Myocyte (in vitro differentiated cells): Measurements from ENCODE around the gene COA7. TPM values are rescaled to one million over a fixed set of nuclear protein-coding genes. Genes with fewer than 3 reads are reported as not detected.
"Not testable (repeated sequence)": the region's sequence is repeated elsewhere in the genome, so short reads cannot be mapped to it uniquely, and the experiment has no call there.

Experiments used
- DNase-seq: peaks from one replicate; pipeline ENCODE4 v3.0.0-alpha.2; 2012; ENCODE audit warnings: low read depth
- total RNA-seq: library from RNA; depleted of rRNA; stranded (reverse); fragments of >200 nt; gene quantifications from 2 replicates; pipeline ENCODE4 v1.2.3, GENCODE V29; 2014

The COA7 gene
- total RNA-seq, 1 donor from 2014 or later, result 15.8 TPM

GRCh38 chr1:52706941-52707926 lies 9.1 kb upstream of the COA7 start:
- DNase-seq, result no peak

GRCh38 chr1:52706136-52706670 lies 8.1 kb upstream of the COA7 start:
- peak; percentile 82 for DNase-seq

- DNase-seq, result peak; percentile 97
Observed at GRCh38 chr1:52702886-52703787, 5.0 kb upstream of the COA7 start.

- no peak for DNase-seq
Observed at GRCh38 chr1:52695627-52696026, 2.5 kb downstream of the COA7 start.

- no peak for DNase-seq
Observed at GRCh38 chr1:52693843-52694242, 4.3 kb downstream of the COA7 start.

- not testable (repeated sequence) for DNase-seq
Observed at GRCh38 chr1:52693351-52693750, 4.8 kb downstream of the COA7 start.

GRCh38 chr1:52692697-52693096 lies 5.5 kb downstream of the COA7 start:
- DNase-seq, result no peak

GRCh38 chr1:52691821-52692220 lies 6.3 kb downstream of the COA7 start:
- peak; percentile 64 for DNase-seq

GRCh38 chr1:52686830-52687229 lies 11.3 kb downstream of the COA7 start:
- no peak for DNase-seq

- peak; percentile 75 for DNase-seq
Observed at GRCh38 chr1:52686261-52686751, 11.8 kb downstream of the COA7 start.

GRCh38 chr1:52684545-52684944 lies 13.6 kb downstream of the COA7 start:
- DNase-seq, result no peak

GRCh38 chr1:52683367-52683940 lies 14.7 kb downstream of the COA7 start:
- no peak for DNase-seq

- DNase-seq, result no peak
Observed at GRCh38 chr1:52681136-52681535, 17.0 kb downstream of the COA7 start.

GRCh38 chr1:52680353-52680752 lies 17.8 kb downstream of the COA7 start:
- DNase-seq, result no peak

GRCh38 chr1:52679498-52679897 lies 18.6 kb downstream of the COA7 start:
- no peak for DNase-seq

GRCh38 chr1:52679048-52679447 lies 19.1 kb downstream of the COA7 start:
- DNase-seq, result peak; percentile 92

- no peak for DNase-seq
Observed at GRCh38 chr1:52677076-52677806, 20.9 kb downstream of the COA7 start.

GRCh38 chr1:52676249-52676903 lies 21.8 kb downstream of the COA7 start:
- DNase-seq, result peak; percentile 88

- DNase-seq, result no peak
Observed at GRCh38 chr1:52674497-52675384, 23.4 kb downstream of the COA7 start.
